Measurements from ENCODE around the gene LYSMD2.

Gene LYSMD2

GRCh38 chr15:51726302-51727073 is 11.0 kb downstream of the LYSMD2 start:
- peaks cover 10% of the 10 kb centered on the region for H3K4me1 ChIP-seq (ENCODE audit: insufficient read depth, low read length, severe bottlenecking)
- no peaks in the 10 kb centered on the region for H3K27me3 ChIP-seq (ENCODE audit: insufficient read depth, low read length)
- H3K4me2 ChIP-seq (ENCODE audit: low read length) = no peak overlapping the region
- H3K4me3 ChIP-seq (ENCODE audit: low read depth, low read length, poor library complexity, severe bottlenecking) = no peak overlapping the region
- no peaks in the 10 kb centered on the region for H3F3A ChIP-seq (ENCODE audit: insufficient read depth, low read length)
- H3K36me3 ChIP-seq (ENCODE audit: insufficient read depth, low read length) = peaks cover 6% of the 10 kb centered on the region; the same call in 1 of the 2 replicates
- H3K9ac ChIP-seq (ENCODE audit: low read length) = no peak overlapping the region
- no peak overlapping the region for H2AFZ ChIP-seq (ENCODE audit: low read length)
- H3K9me3 ChIP-seq (ENCODE audit: low read length) = no peaks in the 10 kb centered on the region
- no peaks in the 10 kb centered on the region for H3K9me2 ChIP-seq (ENCODE audit: low read depth, low read length)
- no peak overlapping the region for H3K27ac ChIP-seq (ENCODE audit: low read depth, low read length, poor library complexity, severe bottlenecking)
- TF ChIP-seq EZH2 (IDR thresholded peaks at IDR 0.05; ENCODE audit: borderline replicate concordance, low read length) = no peak
- TF ChIP-seq, protein P1, sequence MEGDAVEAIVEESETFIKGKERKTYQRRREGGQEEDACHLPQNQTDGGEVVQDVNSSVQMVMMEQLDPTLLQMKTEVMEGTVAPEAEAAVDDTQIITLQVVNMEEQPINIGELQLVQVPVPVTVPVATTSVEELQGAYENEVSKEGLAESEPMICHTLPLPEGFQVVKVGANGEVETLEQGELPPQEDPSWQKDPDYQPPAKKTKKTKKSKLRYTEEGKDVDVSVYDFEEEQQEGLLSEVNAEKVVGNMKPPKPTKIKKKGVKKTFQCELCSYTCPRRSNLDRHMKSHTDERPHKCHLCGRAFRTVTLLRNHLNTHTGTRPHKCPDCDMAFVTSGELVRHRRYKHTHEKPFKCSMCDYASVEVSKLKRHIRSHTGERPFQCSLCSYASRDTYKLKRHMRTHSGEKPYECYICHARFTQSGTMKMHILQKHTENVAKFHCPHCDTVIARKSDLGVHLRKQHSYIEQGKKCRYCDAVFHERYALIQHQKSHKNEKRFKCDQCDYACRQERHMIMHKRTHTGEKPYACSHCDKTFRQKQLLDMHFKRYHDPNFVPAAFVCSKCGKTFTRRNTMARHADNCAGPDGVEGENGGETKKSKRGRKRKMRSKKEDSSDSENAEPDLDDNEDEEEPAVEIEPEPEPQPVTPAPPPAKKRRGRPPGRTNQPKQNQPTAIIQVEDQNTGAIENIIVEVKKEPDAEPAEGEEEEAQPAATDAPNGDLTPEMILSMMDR (IDR thresholded peaks at IDR 0.05; ENCODE audit: low read length) = no peak
- H4K20me1 ChIP-seq (ENCODE audit: insufficient read depth, low read length) = no peaks in the 10 kb centered on the region
- H3K79me2 ChIP-seq (ENCODE audit: insufficient read depth, low read length) = no peaks in the 10 kb centered on the region

- Histone ChIP-seq H3K9me3 (ENCODE audit: low read length) (no peaks in the 10 kb centered on the region), H3K9me2 (ENCODE audit: low read depth, low read length) (no peaks in the 10 kb centered on the region), H3K9ac (ENCODE audit: low read length) (no peak overlapping the region), H2AFZ (ENCODE audit: low read length) (no peak overlapping the region), H3K27me3 (ENCODE audit: insufficient read depth, low read length) (no peaks in the 10 kb centered on the region), H3K27ac (ENCODE audit: low read depth, low read length, poor library complexity, severe bottlenecking) (no peak overlapping the region), H3K4me2 (ENCODE audit: low read length) (no peak overlapping the region), H3K4me1 (ENCODE audit: insufficient read depth, low read length, severe bottlenecking) (no peaks in the 10 kb centered on the region), H3K79me2 (ENCODE audit: insufficient read depth, low read length) (no peaks in the 10 kb centered on the region), H3K36me3 (ENCODE audit: insufficient read depth, low read length) (peaks cover 6% of the 10 kb centered on the region; the same call in 1 of the 2 replicates), H3K4me3 (ENCODE audit: low read depth, low read length, poor library complexity, severe bottlenecking) (no peak overlapping the region), H4K20me1 (ENCODE audit: insufficient read depth, low read length) (no peaks in the 10 kb centered on the region), H3F3A (ENCODE audit: insufficient read depth, low read length) (no peaks in the 10 kb centered on the region)
- no peak for TF ChIP-seq EZH2 (IDR thresholded peaks at IDR 0.05; ENCODE audit: borderline replicate concordance, low read length)
- TF ChIP-seq, protein P1 (IDR thresholded peaks at IDR 0.05; ENCODE audit: low read length) = no peak
These were observed 12.8 kb downstream of the LYSMD2 start for GRCh38 chr15:51724673-51725072.

DNA sequence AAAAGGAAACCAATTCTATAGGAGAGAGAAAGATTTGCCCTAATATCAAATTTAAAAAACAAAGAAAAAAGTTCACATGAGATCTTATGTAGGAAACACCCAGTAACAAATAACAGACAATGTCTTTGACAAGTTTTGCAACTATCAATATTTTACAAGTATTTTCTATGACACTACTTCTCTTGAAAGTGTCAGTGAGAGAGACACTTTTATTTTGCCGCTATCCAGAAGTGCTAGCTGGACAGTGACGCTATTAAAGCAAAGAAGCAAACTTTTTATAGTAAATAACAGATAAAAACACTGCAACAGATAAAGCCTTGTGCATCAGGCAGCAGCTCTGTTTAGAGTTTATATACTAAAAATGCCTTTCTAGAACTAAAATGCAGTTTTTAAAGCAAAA is 13.3 kb downstream of the LYSMD2 start:
- no peak overlapping the region for H2AFZ ChIP-seq (ENCODE audit: low read length)
- no peaks in the 10 kb centered on the region for H3K27me3 ChIP-seq (ENCODE audit: insufficient read depth, low read length)
- H3K9me2 ChIP-seq (ENCODE audit: low read depth, low read length) = no peaks in the 10 kb centered on the region
- H3K27ac ChIP-seq (ENCODE audit: low read depth, low read length, poor library complexity, severe bottlenecking) = no peak overlapping the region
- no peaks in the 10 kb centered on the region for H3K79me2 ChIP-seq (ENCODE audit: insufficient read depth, low read length)
- H3K4me2 ChIP-seq (ENCODE audit: low read length) = no peak overlapping the region
- peaks cover 6% of the 10 kb centered on the region; the same call in 1 of the 2 replicates for H3K36me3 ChIP-seq (ENCODE audit: insufficient read depth, low read length)
- no peak overlapping the region for H3K4me3 ChIP-seq (ENCODE audit: low read depth, low read length, poor library complexity, severe bottlenecking)
- H4K20me1 ChIP-seq (ENCODE audit: insufficient read depth, low read length) = no peaks in the 10 kb centered on the region
- TF ChIP-seq, protein P1 (IDR thresholded peaks at IDR 0.05; ENCODE audit: low read length) = no peak
- no peak for TF ChIP-seq EZH2 (IDR thresholded peaks at IDR 0.05; ENCODE audit: borderline replicate concordance, low read length)
- H3K9ac ChIP-seq (ENCODE audit: low read length) = no peak overlapping the region
- H3K9me3 ChIP-seq (ENCODE audit: low read length) = no peaks in the 10 kb centered on the region
- no peaks in the 10 kb centered on the region for H3F3A ChIP-seq (ENCODE audit: insufficient read depth, low read length)
- H3K4me1 ChIP-seq (ENCODE audit: insufficient read depth, low read length, severe bottlenecking) = peaks cover 1% of the 10 kb centered on the region
